Pulmonary artery endothelial cell (primary cell): ENCODE results near the gene ACTN3. TPM values are rescaled to one million over a fixed set of nuclear protein-coding genes. Genes with fewer than 3 reads are reported as not detected.
A peak's percentile ranks its signal among the peaks of the same experiment; 100 is the strongest.
"Not testable (repeated sequence)": the region's sequence is repeated elsewhere in the genome, so short reads cannot be mapped to it uniquely, and the experiment has no call there.

ENCODE experiments used
- DNase-seq: peaks from one replicate; pipeline ENCODE4 v3.0.0-alpha.2; 2011; ENCODE audit warnings: low read depth, low spot score
- total RNA-seq: library from RNA; depleted of rRNA; stranded (reverse); fragments of >200 nt; gene quantifications from 2 replicates; pipeline ENCODE4 v1.2.3, GENCODE V29; 2014

Gene ACTN3
- total RNA-seq, 1 donor from 2014 or later, result 0.07 TPM

GRCh38 chr11:66564538-66564937 lies 17.8 kb downstream of the ACTN3 start:
- DNase-seq, result no peak

- DNase-seq, result no peak
Measured at GRCh38 chr11:66564984-66565383, 18.3 kb downstream of the ACTN3 start.

- no peak for DNase-seq
Measured at GRCh38 chr11:66566221-66566620, 19.5 kb downstream of the ACTN3 start.

GRCh38 chr11:66567787-66568123 lies 21.1 kb downstream of the ACTN3 start:
- DNase-seq, result no peak

GRCh38 chr11:66568124-66568916 lies 21.6 kb downstream of the ACTN3 start, which contains the start of gene CTSF:
TSS of gene CTSF (minus strand) at chr11:66568606. CDS start at chr11:66568486, 120 bp downstream.
- DNase-seq, result peak; percentile 26

- DNase-seq, result no peak
Measured at GRCh38 chr11:66569076-66569475, 22.4 kb downstream of the ACTN3 start.

- no peak for DNase-seq
Measured at GRCh38 chr11:66570079-66570849, 23.6 kb downstream of the ACTN3 start.

GRCh38 chr11:66570850-66571180 lies 24.1 kb downstream of the ACTN3 start:
- no peak for DNase-seq

- no peak for DNase-seq
Measured at GRCh38 chr11:66579017-66579606, 32.4 kb downstream of the ACTN3 start.

- DNase-seq, result no peak
Measured at GRCh38 chr11:66580803-66581202, 34.1 kb downstream of the ACTN3 start.

- DNase-seq, result no peak
Measured at GRCh38 chr11:66581261-66581660, 34.6 kb downstream of the ACTN3 start.

- DNase-seq, result not testable (repeated sequence)
Measured at GRCh38 chr11:66582565-66583147, 36.0 kb downstream of the ACTN3 start.

GRCh38 chr11:66585447-66585846 lies 38.7 kb downstream of the ACTN3 start:
- not testable (repeated sequence) for DNase-seq

- no peak for DNase-seq
Measured at GRCh38 chr11:66586136-66586535, 39.4 kb downstream of the ACTN3 start.

- not testable (repeated sequence) for DNase-seq
Measured at GRCh38 chr11:66589315-66589714, 42.6 kb downstream of the ACTN3 start.

- no peak for DNase-seq
Measured at GRCh38 chr11:66589996-66590675, 43.4 kb downstream of the ACTN3 start.

- no peak for DNase-seq
Measured at GRCh38 chr11:66591175-66591574, 44.5 kb downstream of the ACTN3 start.

GRCh38 chr11:66592457-66593302 lies 46.0 kb downstream of the ACTN3 start, which contains the start of the genes CCDC87 and CCS:
TSS of gene CCDC87 (minus strand) at chr11:66593063. CDS start at chr11:66593015, 48 bp downstream.
TSS of gene CCS (plus strand) at chr11:66593185. CDS start at chr11:66593262, 77 bp downstream.
- peak; percentile 78 for DNase-seq

GRCh38 chr11:66593303-66593635 lies 46.6 kb downstream of the ACTN3 start:
- DNase-seq, result no peak

- DNase-seq, result no peak
Measured at GRCh38 chr11:66593650-66594049, 46.9 kb downstream of the ACTN3 start.
